Immature natural killer cell (primary cell): ENCODE results near the gene DOCK8. TPM values are rescaled to one million over a fixed set of nuclear protein-coding genes. Genes with fewer than 3 reads are reported as not detected.
"Not testable (repeated sequence)": the region's sequence is repeated elsewhere in the genome, so short reads cannot be mapped to it uniquely, and the experiment has no call there.

ENCODE experiments used
- DNase-seq, 3 donors: peaks; one replicate each; pipeline ENCODE4 v3.0.0; 2022; ENCODE audit warnings: mixed read lengths in 1 of 3
- H3K27ac Mint-ChIP-seq, 6 donors: one replicate each; pipeline ENCODE4 v1.8.0; 2020; ENCODE audit warnings: mixed read lengths in 6 of 6, mild to moderate bottlenecking in 5 of 6, inconsistent platforms in 4 of 6, moderate library complexity in 3 of 6
- H3K27me3 Mint-ChIP-seq, 3 donors: one replicate each; pipeline ENCODE4 v1.8.0; 2020 to 2021; ENCODE audit warnings: low read depth in 3 of 3, mild to moderate bottlenecking in 3 of 3, mixed read lengths in 3 of 3, moderate library complexity in 3 of 3, inconsistent platforms in 1 of 3
- H3K36me3 Mint-ChIP-seq, 3 donors: one replicate each; pipeline ENCODE4 v1.8.0; 2020; ENCODE audit warnings: mixed read lengths in 3 of 3, inconsistent platforms in 2 of 3, mild to moderate bottlenecking in 2 of 3
- H3K4me1 Mint-ChIP-seq, 2 donors: one replicate each; pipeline ENCODE4 v1.8.0; 2020; ENCODE audit warnings: inconsistent platforms in 2 of 2, mild to moderate bottlenecking in 2 of 2, mixed read lengths in 2 of 2, moderate library complexity in 1 of 2
- H3K4me3 Mint-ChIP-seq, 5 donors: one replicate each; pipeline ENCODE4 v1.8.0; 2020; ENCODE audit warnings: mild to moderate bottlenecking in 5 of 5, mixed read lengths in 5 of 5, inconsistent platforms in 3 of 5, moderate library complexity in 3 of 5
- H3K9me3 Mint-ChIP-seq, 6 donors: one replicate each; pipeline ENCODE4 v1.8.0; 2020; ENCODE audit warnings: mild to moderate bottlenecking in 6 of 6, mixed read lengths in 6 of 6, inconsistent platforms in 4 of 6, moderate library complexity in 3 of 6
- polyA plus RNA-seq, 3 donors: library from polyadenylated mRNA; unstranded; fragments of 300-500 nt; fragmentation: Illumina TruSeq; gene quantifications; one replicate each; pipeline ENCODE4 v1.2.3, GENCODE V29; 2021

The DOCK8 gene
- polyA plus RNA-seq = 10 to 100 TPM; 15.3 to 81.9 (median 25.7) TPM

- Mint-ChIP-seq H3K4me3 (peak within 1 kb of the TSS; percentile 85 to 94 (median 92)), H3K9me3 (no peaks in the 10 kb centered on the region), H3K27me3 (peaks cover 0 to 4% (median 0%) of the 10 kb centered on the region in 3 donors), H3K36me3 (no peaks in the 10 kb centered on the region), H3K27ac (peak within 1 kb of the TSS; percentile 38 to 91 (median 84)), H3K4me1 (peaks cover 28% of the 10 kb centered on the region in 2 donors)
- DNase-seq = peak; percentile 71 to 77 (median 73)
Observed at GRCh38 chr9:214648-215493, at the start of gene DOCK8. TSS of gene DOCK8 (plus strand) at chr9:214865. CDS start at chr9:214977, 112 bp downstream.

- not testable (repeated sequence) for H3K27ac Mint-ChIP-seq, H3K9me3 Mint-ChIP-seq, H3K4me3 Mint-ChIP-seq, DNase-seq, H3K27me3 Mint-ChIP-seq, H3K36me3 Mint-ChIP-seq, H3K4me1 Mint-ChIP-seq
Observed at GRCh38 chr9:169757-170156, 44.9 kb upstream of the DOCK8 start.

GRCh38 chr9:178140-178825 is 36.4 kb upstream of the DOCK8 start:
- H3K27me3 Mint-ChIP-seq, H3K4me1 Mint-ChIP-seq, H3K36me3 Mint-ChIP-seq, H3K9me3 Mint-ChIP-seq: not testable (repeated sequence)
- DNase-seq = peak in 1 of 3 donors; percentile 6
- H3K27ac Mint-ChIP-seq = peak overlapping the region in 5 of 6 donors; percentile 80 to 92 (median 90)
- peak overlapping the region; percentile 40 to 83 (median 75) for H3K4me3 Mint-ChIP-seq

DNA sequence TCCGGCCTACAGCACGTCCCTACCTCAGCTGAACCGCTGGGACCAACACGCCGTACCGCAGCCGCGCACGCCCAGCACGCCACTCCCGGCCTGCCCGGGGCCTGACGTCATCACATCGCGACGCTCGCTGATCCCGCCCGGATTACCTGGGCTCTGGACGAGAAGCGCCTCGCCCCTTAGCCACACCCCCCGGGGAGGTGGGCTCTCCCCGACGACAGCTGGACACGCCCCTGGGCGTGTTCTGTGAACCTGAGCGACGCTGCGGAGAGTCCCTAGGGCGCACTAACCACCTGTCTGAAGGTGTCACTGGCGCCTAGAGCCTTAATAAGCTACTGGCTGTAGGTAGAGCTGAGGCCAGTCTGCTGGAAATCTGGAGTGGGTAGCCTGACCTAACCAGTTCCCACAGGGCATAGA is 35.7 kb upstream of the DOCK8 start, which contains the start of gene ZNG1A:
TSS of gene ZNG1A (minus strand) at position 87 of the 414 bp plus-strand sequence. CDS start 87 bp downstream, outside the sequence.
- DNase-seq = peak in 2 of 3 donors; percentile 77 to 80
- peak within 1 kb of the TSS; percentile 40 to 87 (median 82) for H3K4me3 Mint-ChIP-seq

DNA sequence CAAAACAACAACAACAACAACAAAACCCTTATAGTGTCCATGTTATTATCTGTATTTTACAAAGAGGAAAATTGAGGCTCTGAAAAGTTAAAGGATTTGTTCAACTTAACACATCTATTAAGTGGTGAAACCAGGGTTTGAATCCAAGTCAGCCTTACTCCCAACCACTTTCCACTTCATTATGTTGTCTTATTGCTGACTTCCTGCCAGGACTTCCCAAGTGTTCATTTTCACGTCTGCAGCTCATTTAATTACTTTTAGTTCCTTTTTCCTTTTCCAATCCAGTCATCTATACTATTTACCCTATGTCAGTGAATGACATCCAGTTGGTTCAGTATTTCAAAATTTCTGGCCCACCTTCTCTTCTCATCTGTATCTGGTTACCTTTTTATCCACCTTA is 15.1 kb upstream of the DOCK8 start:
- not testable (repeated sequence) for H3K4me1 Mint-ChIP-seq, H3K36me3 Mint-ChIP-seq, H3K9me3 Mint-ChIP-seq, DNase-seq, H3K4me3 Mint-ChIP-seq, H3K27ac Mint-ChIP-seq, H3K27me3 Mint-ChIP-seq

More for the DNA sequence above, 35.7 kb upstream of the DOCK8 start, which contains the start of gene ZNG1A:
- H3K4me1 Mint-ChIP-seq, H3K9me3 Mint-ChIP-seq, H3K27me3 Mint-ChIP-seq, H3K36me3 Mint-ChIP-seq: not testable (repeated sequence)
- H3K27ac Mint-ChIP-seq = peak within 1 kb of the TSS in 5 of 6 donors; percentile 80 to 92 (median 90)

- no peak overlapping the region for H3K27ac Mint-ChIP-seq
- H3K4me3 Mint-ChIP-seq = no peak overlapping the region
- no peaks in the 10 kb centered on the region for H3K9me3 Mint-ChIP-seq
- H3K27me3 Mint-ChIP-seq = peaks cover 0 to 3% (median 3%) of the 10 kb centered on the region in 3 donors
- no peaks in the 10 kb centered on the region for H3K4me1 Mint-ChIP-seq
- no peaks in the 10 kb centered on the region for H3K36me3 Mint-ChIP-seq
- DNase-seq = no peak
Observed at GRCh38 chr9:206481-206880, 8.2 kb upstream of the DOCK8 start.

DNA sequence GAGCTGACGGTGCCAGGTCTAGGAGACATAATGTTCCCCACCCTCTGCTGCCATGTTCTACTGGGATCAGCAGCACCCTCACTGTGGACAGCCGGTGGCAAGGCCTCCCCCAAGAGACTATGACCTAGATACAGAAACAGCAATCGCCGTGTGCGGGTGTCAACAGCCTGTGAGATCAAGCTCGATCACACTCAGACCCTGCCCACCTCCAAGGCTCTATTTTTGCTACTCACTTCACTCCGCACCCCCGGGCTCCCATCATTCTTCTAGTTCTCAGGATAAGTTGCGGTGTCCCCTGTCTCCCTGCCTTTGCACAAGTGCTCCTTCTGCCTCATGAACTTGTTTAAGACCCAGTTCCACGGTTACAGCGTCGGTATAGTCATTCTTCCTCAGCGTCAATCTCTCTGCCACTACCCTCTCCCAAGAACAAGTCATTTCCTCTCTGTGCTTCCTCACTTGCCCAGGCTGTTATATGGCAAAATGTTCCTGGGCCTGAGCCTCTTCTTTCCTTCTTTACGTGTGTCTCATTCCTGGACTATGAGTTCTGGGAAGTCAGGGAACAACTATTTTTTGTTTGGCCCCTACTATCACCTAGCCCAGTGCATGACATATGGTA is 5.4 kb upstream of the DOCK8 start:
- no peaks in the 10 kb centered on the region for H3K9me3 Mint-ChIP-seq
- no peak overlapping the region for H3K27ac Mint-ChIP-seq
- peaks cover 0 to 3% (median 3%) of the 10 kb centered on the region in 3 donors for H3K27me3 Mint-ChIP-seq
- peaks cover 0 to under 1% of the 10 kb centered on the region in 2 donors for H3K4me1 Mint-ChIP-seq
- H3K4me3 Mint-ChIP-seq = no peak overlapping the region
- DNase-seq = no peak
- no peaks in the 10 kb centered on the region for H3K36me3 Mint-ChIP-seq

DNA sequence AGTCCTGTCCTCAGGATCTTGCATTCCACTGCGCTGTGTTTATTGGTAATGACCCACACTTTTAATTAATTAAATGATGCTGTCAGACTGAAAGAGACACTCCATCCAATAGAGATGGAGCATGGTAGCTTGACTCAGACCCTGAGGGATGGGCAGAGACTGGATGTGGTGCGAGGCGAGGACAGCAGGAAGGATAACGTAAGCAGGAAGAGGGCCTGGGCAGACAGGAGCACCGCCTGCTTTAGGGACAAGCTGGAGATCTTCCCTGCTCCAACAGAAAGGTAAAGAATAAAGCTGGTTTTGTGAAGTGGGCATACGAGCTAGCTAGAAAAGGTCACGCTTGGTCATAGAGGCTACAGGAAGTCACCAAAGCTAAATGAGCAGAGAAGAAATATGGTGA is 3.6 kb upstream of the DOCK8 start:
- Mint-ChIP-seq H3K9me3 (no peaks in the 10 kb centered on the region), H3K4me1 (peaks cover 9 to 11% of the 10 kb centered on the region in 2 donors), H3K27ac (no peak overlapping the region), H3K4me3 (no peak overlapping the region), H3K27me3 (peaks cover 0 to 7% (median 0%) of the 10 kb centered on the region in 3 donors), H3K36me3 (no peaks in the 10 kb centered on the region)
- DNase-seq = no peak

DNA sequence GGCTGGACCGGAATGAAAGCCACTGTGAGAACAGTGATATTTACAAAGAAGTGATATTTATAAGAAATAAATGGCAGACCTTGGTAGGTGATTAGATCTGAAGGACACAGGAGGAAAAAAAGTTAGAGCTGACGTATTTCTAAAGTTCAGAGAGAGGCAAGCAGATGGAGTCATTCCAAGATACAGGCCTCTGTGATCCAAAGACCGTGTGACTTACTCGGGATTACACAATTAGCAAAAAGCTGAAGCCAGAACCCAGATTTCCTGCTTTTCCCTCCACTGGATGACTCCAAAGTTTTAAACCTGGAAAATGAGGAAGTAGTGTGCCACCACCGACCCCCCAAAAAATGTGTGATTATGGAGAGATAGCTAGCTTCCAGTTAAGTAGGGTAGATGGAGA is 3.1 kb upstream of the DOCK8 start:
- DNase-seq = no peak
- H3K4me3 Mint-ChIP-seq = no peak overlapping the region
- no peaks in the 10 kb centered on the region for H3K9me3 Mint-ChIP-seq
- peaks cover 15% of the 10 kb centered on the region in 2 donors for H3K4me1 Mint-ChIP-seq
- H3K27ac Mint-ChIP-seq = no peak overlapping the region
- no peaks in the 10 kb centered on the region for H3K36me3 Mint-ChIP-seq
- H3K27me3 Mint-ChIP-seq = peaks cover 0 to 7% (median 0%) of the 10 kb centered on the region in 3 donors

GRCh38 chr9:212297-212696 is 2.4 kb upstream of the DOCK8 start:
- Mint-ChIP-seq H3K36me3 (no peaks in the 10 kb centered on the region), H3K4me3 (no peak overlapping the region), H3K9me3 (no peaks in the 10 kb centered on the region), H3K27ac (no peak overlapping the region), H3K4me1 (peaks cover 22 to 23% of the 10 kb centered on the region in 2 donors), H3K27me3 (peaks cover 0 to 7% (median 0%) of the 10 kb centered on the region in 3 donors)
- DNase-seq = no peak

- DNase-seq = not testable (repeated sequence)
Observed at GRCh38 chr9:213901-214300, 764 bp upstream of the DOCK8 start.

GRCh38 chr9:214351-214647 is 366 bp upstream of the DOCK8 start:
- peaks cover 0 to 4% (median 0%) of the 10 kb centered on the region in 3 donors for H3K27me3 Mint-ChIP-seq
- DNase-seq = no peak
- H3K4me1 Mint-ChIP-seq = peaks cover 27% of the 10 kb centered on the region in 2 donors
- no peaks in the 10 kb centered on the region for H3K36me3 Mint-ChIP-seq
- H3K27ac Mint-ChIP-seq = peak overlapping the region in 5 of 6 donors; percentile 23 to 87 (median 58)
- H3K9me3 Mint-ChIP-seq = no peaks in the 10 kb centered on the region
- H3K4me3 Mint-ChIP-seq = peak overlapping the region; percentile 82 to 93 (median 85)

More at GRCh38 chr9:213901-214300, 764 bp upstream of the DOCK8 start:
- not testable (repeated sequence) for H3K27me3 Mint-ChIP-seq, H3K9me3 Mint-ChIP-seq, H3K36me3 Mint-ChIP-seq
- Mint-ChIP-seq H3K4me1 (peaks cover 27% of the 10 kb centered on the region in 2 donors), H3K27ac (peak overlapping the region in 3 of 6 donors; percentile 23 to 86 (median 58)), H3K4me3 (peak overlapping the region; percentile 82 to 93 (median 85))

GRCh38 chr9:215631-216155 is 1.0 kb downstream of the DOCK8 start:
- H3K36me3 Mint-ChIP-seq = no peaks in the 10 kb centered on the region
- H3K27me3 Mint-ChIP-seq = peaks cover 0 to 4% (median 0%) of the 10 kb centered on the region in 3 donors
- no peak for DNase-seq
- H3K4me3 Mint-ChIP-seq = peak overlapping the region; percentile 85 to 94 (median 92)
- peaks cover 33% of the 10 kb centered on the region in 2 donors for H3K4me1 Mint-ChIP-seq
- no peaks in the 10 kb centered on the region for H3K9me3 Mint-ChIP-seq
- peak overlapping the region; percentile 38 to 91 (median 84) for H3K27ac Mint-ChIP-seq
